ENCODE measurements around the gene C14orf132.

- TF ChIP-seq POLR2A (IDR thresholded peaks at IDR 0.05), result no peak
- no peak for TF ChIP-seq CTCF (IDR thresholded peaks at IDR 0.05)
These were observed 11.5 kb upstream of the C14orf132 start for GRCh38 chr14:96027431-96028355.
